AG08395 (cell line): ENCODE data around the gene MAPK8.

Experiments
- DNase-seq: peaks from one replicate; pipeline ENCODE4 v3.0.0; 2012; ENCODE audit warnings: mixed read lengths, low spot score

MAPK8 gene

DNA sequence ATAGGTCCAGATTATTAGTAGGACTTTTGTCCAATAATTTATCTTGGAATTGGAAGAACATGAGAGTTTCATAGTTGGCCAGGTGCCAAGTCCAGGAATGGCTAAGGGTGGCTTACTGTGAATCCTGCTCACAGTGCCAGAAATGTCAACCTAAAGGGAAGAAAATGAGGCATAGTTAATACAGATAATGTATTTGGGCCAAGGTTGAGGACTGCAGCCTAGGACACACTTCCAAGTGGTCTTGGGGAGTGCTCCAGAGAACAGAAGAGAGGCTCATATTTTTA lies 78.2 kb downstream of the MAPK8 start:
- no peak for DNase-seq

DNA sequence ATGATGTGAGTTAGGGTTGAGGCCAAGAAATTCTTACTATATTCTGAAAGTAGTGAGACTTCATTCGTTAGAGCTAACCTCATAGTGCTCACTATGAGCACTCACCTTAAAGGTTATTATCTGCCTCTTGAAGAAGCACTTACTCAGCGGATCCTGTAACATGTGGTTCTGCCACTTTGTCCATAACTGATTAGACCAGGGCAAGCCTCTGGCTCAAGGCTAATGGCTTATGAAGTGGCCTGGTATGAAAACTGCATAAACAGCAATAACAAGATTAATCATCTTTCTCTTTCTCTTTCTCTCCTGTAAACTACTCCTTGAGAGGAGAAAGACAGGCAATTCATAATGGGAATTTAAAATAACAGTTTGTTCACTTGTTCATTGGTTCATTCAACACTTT lies 82.8 kb downstream of the MAPK8 start:
- no peak for DNase-seq

- DNase-seq = no peak
Observed at GRCh38 chr10:48389846-48390557, 83.5 kb downstream of the MAPK8 start.

GRCh38 chr10:48390558-48390871 lies 84.0 kb downstream of the MAPK8 start:
- DNase-seq = no peak

GRCh38 chr10:48390933-48391845 lies 84.7 kb downstream of the MAPK8 start:
- DNase-seq = peak; percentile 33

DNA sequence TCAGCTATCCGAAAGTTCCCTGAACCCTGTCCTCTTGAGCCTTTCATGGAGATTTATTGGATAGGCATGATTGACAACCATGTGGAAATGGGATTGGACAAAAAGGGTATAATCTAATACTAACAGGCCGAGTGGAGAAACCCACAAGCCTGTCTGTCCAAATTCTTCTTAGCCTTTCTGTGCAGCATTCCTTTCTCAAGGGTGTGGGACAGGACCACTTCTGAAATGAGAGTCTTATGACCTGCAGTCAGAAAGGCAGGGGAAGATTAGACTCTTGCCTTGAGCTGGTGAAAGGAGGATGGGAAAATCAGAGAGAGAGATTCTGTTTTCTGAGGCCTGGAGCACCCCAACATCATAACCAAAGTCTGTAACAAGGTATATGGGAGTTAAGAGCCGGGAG lies 85.5 kb downstream of the MAPK8 start:
- no peak for DNase-seq

- no peak for DNase-seq
Observed at GRCh38 chr10:48398261-48398660, 91.8 kb downstream of the MAPK8 start.

GRCh38 chr10:48399056-48399541 lies 92.6 kb downstream of the MAPK8 start:
- no peak for DNase-seq

- no peak for DNase-seq
Observed at GRCh38 chr10:48399551-48399950, 93.1 kb downstream of the MAPK8 start.

- DNase-seq = no peak
Observed at GRCh38 chr10:48400129-48400849, 93.8 kb downstream of the MAPK8 start.

- DNase-seq = no peak
Observed at GRCh38 chr10:48400850-48401220, 94.4 kb downstream of the MAPK8 start.

DNA sequence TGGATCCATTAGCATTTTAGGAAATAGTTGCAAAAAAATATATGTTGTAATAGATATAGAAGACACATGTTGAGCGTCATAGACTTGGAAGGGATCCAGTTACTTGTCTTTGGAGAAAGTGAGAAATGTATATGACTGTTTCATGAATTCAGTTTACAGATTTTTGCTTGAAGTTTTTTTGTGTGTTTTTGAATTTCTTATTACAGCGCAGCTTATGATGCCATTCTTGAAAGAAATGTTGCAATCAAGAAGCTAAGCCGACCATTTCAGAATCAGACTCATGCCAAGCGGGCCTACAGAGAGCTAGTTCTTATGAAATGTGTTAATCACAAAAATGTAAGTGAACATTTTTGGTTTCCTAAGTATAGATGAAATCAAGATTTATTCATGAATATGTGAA lies 98.2 kb downstream of the MAPK8 start:
- no peak for DNase-seq

- peak; percentile 18 for DNase-seq
Observed at GRCh38 chr10:48406204-48406603, 99.7 kb downstream of the MAPK8 start.

DNA sequence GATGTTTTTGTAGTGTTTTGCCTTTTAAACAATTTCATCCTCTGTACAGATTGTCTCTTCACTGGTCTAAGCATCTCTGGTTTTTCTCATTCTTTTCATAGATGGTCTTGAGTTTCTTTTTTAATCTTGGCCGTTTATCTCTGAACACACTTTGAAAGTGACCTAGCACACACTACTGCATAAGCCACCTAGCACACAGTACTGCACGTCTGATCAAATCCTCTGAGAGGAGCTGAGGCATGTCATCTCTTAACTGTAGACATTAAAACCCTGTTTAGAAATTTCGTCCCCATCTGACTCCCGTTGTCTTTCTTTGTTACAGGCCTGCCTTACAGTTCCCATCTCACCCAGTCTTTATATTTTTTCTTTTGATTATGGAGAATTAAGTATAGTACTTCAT lies 100.2 kb downstream of the MAPK8 start:
- no peak for DNase-seq

- no peak for DNase-seq
Observed at GRCh38 chr10:48410503-48410902, 104.0 kb downstream of the MAPK8 start.

GRCh38 chr10:48411510-48411909 lies 105.0 kb downstream of the MAPK8 start:
- DNase-seq = no peak

DNA sequence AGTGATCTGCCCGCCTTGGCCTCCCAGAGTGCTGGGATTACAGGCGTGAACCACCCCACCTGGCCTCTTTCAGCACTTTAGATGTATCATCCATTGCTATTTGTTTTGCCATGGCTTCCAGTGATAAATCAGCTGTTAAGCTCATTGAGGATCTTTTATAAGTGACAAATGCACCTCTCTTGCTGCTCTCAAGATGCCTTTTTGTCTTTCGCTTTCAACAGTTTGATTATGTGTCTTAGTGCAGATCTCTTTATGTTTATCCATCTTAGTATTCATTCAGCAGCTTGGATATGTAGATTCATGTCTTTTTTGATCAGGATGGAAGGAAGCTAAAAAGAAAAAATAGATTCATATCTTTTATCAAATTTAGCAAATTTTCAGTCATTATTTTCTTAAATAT lies 105.6 kb downstream of the MAPK8 start:
- DNase-seq = no peak

GRCh38 chr10:48412933-48413332 lies 106.5 kb downstream of the MAPK8 start:
- DNase-seq = no peak

GRCh38 chr10:48414160-48414559 lies 107.7 kb downstream of the MAPK8 start:
- no peak for DNase-seq

- no peak for DNase-seq
Observed at GRCh38 chr10:48414778-48415177, 108.3 kb downstream of the MAPK8 start.

GRCh38 chr10:48416584-48417232 lies 110.2 kb downstream of the MAPK8 start:
- DNase-seq = no peak

- DNase-seq = no peak
Observed at GRCh38 chr10:48417374-48417773, 110.9 kb downstream of the MAPK8 start.
